LNCAP (cell line): ENCODE measurements around the gene NAPSA.

Source experiments
- CTCF ChIP-seq: fragments of 450-650 bp; IDR thresholded peaks from 2 replicates; pipeline ENCODE4 v1.5.1; 2017; ENCODE audit warnings: mild to moderate bottlenecking

The NAPSA gene

GRCh38 chr19:50392759-50393158 lies 27.3 kb upstream of the NAPSA start:
- TF ChIP-seq CTCF: no peak

- no peak for TF ChIP-seq CTCF
These were observed 22.4 kb upstream of the NAPSA start for GRCh38 chr19:50387868-50388245.

GRCh38 chr19:50387176-50387867 lies 21.9 kb upstream of the NAPSA start:
- no peak for TF ChIP-seq CTCF

GRCh38 chr19:50384685-50385535 lies 19.5 kb upstream of the NAPSA start:
- TF ChIP-seq CTCF: no peak

- TF ChIP-seq CTCF: no peak
These were observed 18.6 kb upstream of the NAPSA start, which contains the start of gene POLD1 for GRCh38 chr19:50383852-50384684. Gene POLD1 (plus strand): TSS chr19:50384347. CDS start chr19:50398852, 14,505 bp downstream.

- no peak for TF ChIP-seq CTCF
These were observed 17.8 kb upstream of the NAPSA start for GRCh38 chr19:50383001-50383851.
